Thymus (tissue), 11 donors: Measurements from ENCODE around the gene KLHL5. TPM values are rescaled to one million over a fixed set of nuclear protein-coding genes. Genes with fewer than 3 reads are reported as not detected.
"Not testable (repeated sequence)": the region's sequence is repeated elsewhere in the genome, so short reads cannot be mapped to it uniquely, and the experiment has no call there.

Experiments
- DNase-seq, 9 donors: peaks; one replicate each; pipeline ENCODE4 v3.0.0-alpha.2; 2013; ENCODE audit warnings: low spot score in 9 of 9, low read depth in 6 of 9, missing footprints in 1 of 9
- H3K27ac ChIP-seq, 2 donors: one replicate each; pipeline ENCODE4 v1.5.1; 2013; ENCODE audit warnings: control low read depth in 1 of 2, low read depth in 1 of 2, low read length in 1 of 2, mild to moderate bottlenecking in 1 of 2, moderate library complexity in 1 of 2
- H3K27me3 ChIP-seq, 2 donors: one replicate each; pipeline ENCODE4 v1.5.1; 2013; ENCODE audit warnings: low read length in 1 of 2; ENCODE audit not compliant: control insufficient read depth in 2 of 2, insufficient read depth in 1 of 2
- H3K36me3 ChIP-seq, 2 donors: one replicate each; pipeline ENCODE4 v1.5.1; 2013; ENCODE audit warnings: low read length in 1 of 2, mild to moderate bottlenecking in 1 of 2, moderate library complexity in 1 of 2; ENCODE audit not compliant: control insufficient read depth in 2 of 2, insufficient read depth in 2 of 2
- H3K4me1 ChIP-seq, 2 donors: one replicate each; pipeline ENCODE4 v1.5.1; 2013; ENCODE audit warnings: low read length in 2 of 2; ENCODE audit not compliant: control insufficient read depth in 2 of 2, insufficient read depth in 2 of 2
- H3K4me3 ChIP-seq, 2 donors: one replicate each; pipeline ENCODE4 v1.5.1; 2013; ENCODE audit warnings: low read length in 2 of 2, control low read depth in 1 of 2, mild to moderate bottlenecking in 1 of 2
- H3K9me3 ChIP-seq, 2 donors: one replicate each; pipeline ENCODE4 v1.5.1; 2013; ENCODE audit warnings: low read length in 1 of 2, mild to moderate bottlenecking in 1 of 2; ENCODE audit not compliant: control insufficient read depth in 2 of 2, insufficient read depth in 1 of 2
- WGBS: extraction: QIAGEN DNeasy Blood & Tissue Kit; methylation state at CpG from one replicate; pipeline ENCODE4 v1.1.7; 2013; 5-methylcytosine and 5-hydroxymethylcytosine counted together
- polyA plus RNA-seq: library from polyadenylated mRNA; stranded (reverse); fragments of 200-250 nt; gene quantifications from one replicate; pipeline ENCODE4 v1.2.3, GENCODE V29; 2013
- total RNA-seq: library from RNA; stranded (reverse); fragments of 120-200 nt; gene quantifications from one replicate; pipeline ENCODE4 v1.2.4, GENCODE V29; 2013
- donor health status: healthy.

The KLHL5 gene
- total and polyA plus RNA-seq, 2 donors = 9.9 to 16.0 TPM

DNA sequence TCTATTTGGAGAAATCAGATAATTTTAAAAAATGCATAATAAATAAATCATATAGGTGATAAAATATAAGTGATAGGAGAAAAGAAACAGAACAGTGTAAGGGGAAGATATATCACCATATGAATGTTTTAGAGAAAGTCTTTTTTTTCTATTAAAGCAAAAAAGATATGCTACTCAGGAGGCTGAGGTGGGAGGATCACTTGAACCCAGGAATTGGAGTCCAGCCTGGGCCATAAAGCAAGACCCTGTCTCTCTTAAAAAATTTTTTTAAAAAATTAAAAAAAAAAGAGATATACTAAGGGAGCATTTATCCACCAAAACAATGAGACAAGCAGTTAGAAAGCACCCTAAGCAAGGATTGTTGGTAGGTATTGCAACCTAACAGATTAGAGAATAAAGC, 35.9 kb upstream of the KLHL5 start:
- no peak for DNase-seq
- no peaks in the 10 kb centered on the region for H3K36me3 ChIP-seq
- no peaks in the 10 kb centered on the region for H3K27me3 ChIP-seq
- no peaks in the 10 kb centered on the region for H3K9me3 ChIP-seq
- H3K4me3 ChIP-seq = no peak overlapping the region
- H3K4me1 ChIP-seq = peaks cover 0 to 9% of the 10 kb centered on the region in 2 donors
- no peak overlapping the region for H3K27ac ChIP-seq

DNA sequence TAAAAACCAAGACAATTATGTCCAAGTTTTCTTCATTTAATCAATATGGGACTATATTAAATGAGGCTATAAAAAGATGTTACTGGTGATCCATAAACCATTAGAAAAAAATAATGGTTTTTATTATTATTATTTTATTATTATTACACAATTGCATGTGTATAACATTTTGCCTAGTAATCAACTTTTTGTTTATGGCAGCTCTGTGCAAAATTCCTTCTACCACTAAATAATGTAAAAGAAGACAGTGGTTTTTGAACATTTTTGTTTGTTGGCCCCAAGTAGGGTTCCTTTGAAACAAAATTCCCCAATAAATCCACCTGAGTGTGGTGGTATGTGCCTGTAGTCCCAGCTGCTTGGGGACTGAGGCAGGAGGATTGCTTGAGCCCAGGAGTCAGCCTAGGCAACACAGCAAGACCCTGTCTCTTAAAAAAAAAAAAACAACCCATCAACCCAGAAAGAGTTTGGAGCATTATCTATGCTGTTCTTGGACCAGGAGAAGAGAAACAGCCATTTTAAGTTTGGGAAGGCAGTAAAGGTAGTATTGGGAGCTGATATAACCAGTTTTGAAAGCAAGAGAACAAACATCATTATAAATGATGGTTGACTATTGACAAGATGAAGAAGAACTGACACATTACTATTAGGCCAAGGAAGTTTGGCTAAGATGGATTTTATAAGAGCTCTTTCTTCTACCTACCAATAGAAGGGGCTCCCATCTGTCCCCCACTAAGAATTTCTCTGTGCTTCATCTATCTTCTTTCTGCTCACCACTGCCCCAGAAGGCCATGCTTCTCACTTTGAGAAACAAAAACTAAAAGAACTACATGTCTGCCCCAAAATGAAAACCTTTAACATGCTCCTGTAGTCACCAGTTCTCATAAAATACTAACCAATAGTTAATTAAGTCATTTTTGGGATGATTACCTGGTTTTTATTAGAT, 32.0 kb upstream of the KLHL5 start:
- no peaks in the 10 kb centered on the region for H3K36me3 ChIP-seq
- peak overlapping the region in 1 of 2 donors; percentile 45 for H3K27ac ChIP-seq
- peak overlapping the region; percentile 22 to 42 for H3K4me3 ChIP-seq

GRCh38 chr4:39030725-39031124, 31.3 kb upstream of the KLHL5 start:
- Histone ChIP-seq H3K9me3 (no peaks in the 10 kb centered on the region), H3K4me1 (peaks cover 4 to 28% of the 10 kb centered on the region in 2 donors), H3K36me3 (no peaks in the 10 kb centered on the region), H3K27ac (peak overlapping the region in 1 of 2 donors; percentile 45), H3K4me3 (peak overlapping the region; percentile 22 to 42), H3K27me3 (no peaks in the 10 kb centered on the region)
- 61% methylated on average over 3 of the region's 3 CpGs for WGBS
- no peak for DNase-seq

More for the DNA sequence above, 32.0 kb upstream of the KLHL5 start:
- H3K4me1 ChIP-seq = peaks cover 4 to 26% of the 10 kb centered on the region in 2 donors
- peak in 1 of 9 donors; percentile 54 for DNase-seq
- H3K27me3 ChIP-seq = no peaks in the 10 kb centered on the region
- H3K9me3 ChIP-seq = no peaks in the 10 kb centered on the region

- Histone ChIP-seq H3K27ac (peak overlapping the region in 1 of 2 donors; percentile 93), H3K4me1 (peaks cover 4 to 28% of the 10 kb centered on the region in 2 donors), H3K4me3 (peak overlapping the region; percentile 25 to 45)
- not testable (repeated sequence) for DNase-seq, H3K9me3 ChIP-seq, H3K36me3 ChIP-seq, H3K27me3 ChIP-seq
- 67% methylated on average over 6 of the region's 6 CpGs for WGBS
Measured at GRCh38 chr4:39031590-39032020, 30.4 kb upstream of the KLHL5 start.

GRCh38 chr4:39032218-39033085, 29.6 kb upstream of the KLHL5 start, which contains the start of gene TMEM156:
TSS of gene TMEM156 (minus strand) at chr4:39032409. CDS start at chr4:39032313, 96 bp downstream.
- no peaks in the 10 kb centered on the region for H3K9me3 ChIP-seq
- no peaks in the 10 kb centered on the region for H3K36me3 ChIP-seq
- H3K4me3 ChIP-seq = peak within 1 kb of the TSS; percentile 38 to 45
- H3K27me3 ChIP-seq = no peaks in the 10 kb centered on the region
- H3K4me1 ChIP-seq = peaks cover 4 to 32% of the 10 kb centered on the region in 2 donors
- DNase-seq = peak in 7 of 9 donors; percentile 50 to 89 (median 71)
- peak within 1 kb of the TSS; percentile 65 to 93 for H3K27ac ChIP-seq
- WGBS = 50% methylated on average over 5 of the region's 5 CpGs

GRCh38 chr4:39036172-39036571, 25.9 kb upstream of the KLHL5 start:
- Histone ChIP-seq H3K4me3 (no peak overlapping the region), H3K36me3 (no peaks in the 10 kb centered on the region), H3K9me3 (no peaks in the 10 kb centered on the region), H3K27ac (no peak overlapping the region), H3K27me3 (no peaks in the 10 kb centered on the region), H3K4me1 (peaks cover 4 to 26% of the 10 kb centered on the region in 2 donors)
- 97% methylated on average over 7 of the region's 7 CpGs for WGBS
- no peak for DNase-seq

- Histone ChIP-seq H3K4me1 (peaks cover 3 to 22% of the 10 kb centered on the region in 2 donors), H3K36me3 (no peaks in the 10 kb centered on the region), H3K4me3 (no peak overlapping the region), H3K27me3 (no peaks in the 10 kb centered on the region), H3K9me3 (no peaks in the 10 kb centered on the region), H3K27ac (peak overlapping the region in 1 of 2 donors; percentile 34)
- 90% methylated on average over 4 of the region's 4 CpGs for WGBS
- peak in 1 of 9 donors; percentile 33 for DNase-seq
Measured at GRCh38 chr4:39037491-39037825, 24.6 kb upstream of the KLHL5 start.

DNA sequence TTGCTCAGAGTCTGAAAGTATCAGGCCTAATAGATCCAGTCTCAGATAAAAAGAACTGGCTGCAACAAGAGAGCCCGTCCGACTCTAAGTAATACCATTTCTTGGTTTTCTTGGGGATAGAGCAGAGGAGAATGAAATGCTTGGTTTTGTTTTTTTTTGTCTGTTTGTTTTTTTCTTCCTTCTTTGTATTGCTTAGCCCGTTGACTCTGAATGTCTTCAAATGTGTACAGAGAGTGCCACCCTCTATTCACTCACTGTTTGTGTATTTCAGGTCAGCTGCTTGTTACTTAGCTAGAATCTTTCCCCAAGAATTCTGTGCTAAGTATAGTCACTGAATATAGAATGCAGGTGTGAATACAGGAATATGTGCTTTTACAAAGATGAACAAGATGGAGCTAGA, 24.1 kb upstream of the KLHL5 start:
- no peak for DNase-seq
- Histone ChIP-seq H3K9me3 (no peaks in the 10 kb centered on the region), H3K36me3 (no peaks in the 10 kb centered on the region), H3K4me3 (no peak overlapping the region), H3K27ac (peak overlapping the region in 1 of 2 donors; percentile 10), H3K4me1 (peaks cover 0 to 18% of the 10 kb centered on the region in 2 donors), H3K27me3 (no peaks in the 10 kb centered on the region)
- WGBS = 90% methylated on average over 3 of the region's 3 CpGs

DNA sequence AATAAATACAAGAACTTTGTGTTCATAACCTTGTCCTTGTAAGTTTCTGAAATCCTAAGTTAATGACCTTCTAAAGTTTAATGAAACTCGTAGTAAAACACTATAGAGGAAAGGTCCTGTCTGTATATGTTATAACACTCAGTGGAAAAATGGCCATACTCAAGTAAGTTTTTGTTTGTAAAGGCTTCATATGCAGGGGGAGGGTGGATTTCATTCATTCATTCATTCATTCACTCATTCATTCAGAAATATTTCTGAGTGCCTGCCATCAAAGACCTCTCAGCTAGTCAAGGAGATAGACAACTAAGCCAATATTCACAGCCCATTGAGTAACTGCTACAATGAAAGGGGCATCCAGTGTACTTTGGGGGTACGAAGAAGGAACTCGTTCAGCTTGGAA, 22.9 kb upstream of the KLHL5 start:
- no peaks in the 10 kb centered on the region for H3K27me3 ChIP-seq
- peaks cover 4 to 22% of the 10 kb centered on the region in 2 donors for H3K4me1 ChIP-seq
- H3K9me3 ChIP-seq = no peaks in the 10 kb centered on the region
- no peak for DNase-seq
- 97% methylated on average over 3 of the region's 3 CpGs for WGBS
- no peak overlapping the region for H3K4me3 ChIP-seq
- no peak overlapping the region for H3K27ac ChIP-seq
- no peaks in the 10 kb centered on the region for H3K36me3 ChIP-seq
